GM21390 (cell line): ENCODE results near the gene IRF7.
A peak's percentile ranks its signal among the peaks of the same experiment; 100 is the strongest.
"Not testable (repeated sequence)": the region's sequence is repeated elsewhere in the genome, so short reads cannot be mapped to it uniquely, and the experiment has no call there.

Experiments
- ATAC-seq: cut with Tn5 transposase; IDR thresholded peaks from one replicate; pipeline ENCODE4 v1.9.1; 2021; ENCODE audit not compliant: unreplicated experiment

The IRF7 gene

DNA sequence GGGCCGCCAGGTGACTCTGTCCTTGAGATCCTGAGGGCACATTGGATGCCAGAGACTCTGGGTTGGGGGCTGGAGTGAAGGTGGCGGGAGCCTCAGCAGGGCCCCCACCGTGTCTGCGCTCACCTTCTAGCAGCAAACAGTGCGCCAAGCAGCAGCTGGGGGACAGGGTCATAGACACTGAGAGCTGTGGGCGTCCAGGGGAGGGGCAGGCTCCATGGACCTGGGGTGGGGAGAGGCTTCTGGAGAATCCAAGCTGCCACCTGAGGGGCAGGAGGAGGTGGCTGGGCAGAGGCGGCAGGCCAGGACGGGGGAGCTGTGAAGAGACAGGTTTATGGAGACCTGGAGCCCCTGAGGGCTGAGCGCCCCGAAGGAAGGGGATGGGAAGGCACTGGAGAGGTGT, 31.5 kb downstream of the IRF7 start:
- ATAC-seq, result no peak

DNA sequence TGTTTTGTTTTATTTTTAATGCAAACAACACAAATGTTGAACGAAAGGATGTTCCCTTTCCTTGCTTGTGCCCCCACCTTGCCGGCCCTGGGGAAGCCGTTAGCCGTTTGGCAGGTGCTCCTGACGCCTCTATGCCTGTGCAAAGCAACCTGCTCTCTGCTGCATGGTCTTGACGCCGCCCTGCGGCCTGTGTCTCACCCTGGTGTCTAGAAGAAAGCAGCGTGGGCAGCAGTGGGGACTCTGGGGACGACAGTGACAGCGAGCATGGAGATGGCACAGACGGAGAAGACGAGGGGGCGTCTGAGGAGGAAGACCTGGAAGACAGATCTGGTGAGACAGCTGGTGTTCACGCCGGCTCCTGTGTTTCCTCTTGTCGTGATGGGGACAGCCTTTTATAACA, 34.0 kb downstream of the IRF7 start:
- ATAC-seq, result no peak

DNA sequence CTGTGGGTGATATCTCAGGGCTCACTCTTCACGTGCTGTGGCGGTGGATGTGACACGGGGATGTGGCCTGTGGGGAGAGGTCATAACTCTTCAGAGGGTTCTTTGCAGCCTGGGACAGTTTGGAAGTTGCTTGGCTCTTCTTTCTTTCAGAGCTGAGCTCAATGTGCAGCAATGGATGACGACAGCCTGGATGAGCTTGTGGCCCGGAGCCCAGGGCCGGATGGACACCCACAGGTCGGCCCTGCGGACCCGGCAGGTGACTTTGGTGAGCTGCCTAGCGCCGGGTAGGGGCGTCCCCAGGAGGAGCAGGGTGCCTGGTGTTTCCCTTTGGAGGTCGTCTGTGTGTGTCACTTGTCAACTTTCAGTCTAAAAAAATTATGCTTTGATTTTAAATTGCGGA, 34.4 kb downstream of the IRF7 start:
- no peak for ATAC-seq

DNA sequence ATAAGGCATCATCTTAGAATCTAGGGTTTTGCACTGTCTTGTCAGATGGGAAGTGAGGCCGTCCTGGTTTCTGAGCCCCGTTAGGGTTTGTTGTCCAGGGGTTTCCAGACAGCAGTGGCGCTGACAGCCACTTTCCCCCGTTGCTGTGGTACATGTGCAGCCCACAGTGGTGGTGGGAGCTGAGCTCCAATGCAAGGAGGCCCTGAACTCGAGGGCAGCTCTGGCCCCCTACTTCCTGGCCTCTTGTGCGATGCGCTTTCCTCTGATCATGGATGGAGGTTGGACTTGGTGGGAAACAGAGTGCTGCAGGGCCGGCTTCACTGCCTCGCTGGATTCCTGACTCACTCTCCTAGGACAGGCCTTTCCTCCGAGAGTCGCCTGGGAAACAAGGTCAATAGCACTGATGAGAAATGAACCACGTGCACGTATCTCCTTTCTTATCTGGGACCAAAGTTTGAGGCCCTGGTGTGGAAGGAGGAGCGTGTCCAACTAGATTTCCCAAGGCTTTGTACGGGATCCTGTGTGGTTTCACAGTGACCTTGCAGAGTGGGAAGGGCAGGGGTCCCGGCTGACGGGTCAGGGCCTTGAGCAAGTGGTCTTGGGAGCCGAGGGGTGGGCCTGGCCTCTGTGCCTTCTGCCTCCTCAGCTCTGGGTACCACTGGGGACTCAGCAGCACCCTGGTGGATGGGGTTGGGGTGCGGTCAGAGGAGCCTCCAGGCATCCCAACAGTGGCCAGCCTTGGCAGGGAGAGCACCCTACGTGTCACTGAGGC, 35.7 kb downstream of the IRF7 start:
- ATAC-seq, result no peak

DNA sequence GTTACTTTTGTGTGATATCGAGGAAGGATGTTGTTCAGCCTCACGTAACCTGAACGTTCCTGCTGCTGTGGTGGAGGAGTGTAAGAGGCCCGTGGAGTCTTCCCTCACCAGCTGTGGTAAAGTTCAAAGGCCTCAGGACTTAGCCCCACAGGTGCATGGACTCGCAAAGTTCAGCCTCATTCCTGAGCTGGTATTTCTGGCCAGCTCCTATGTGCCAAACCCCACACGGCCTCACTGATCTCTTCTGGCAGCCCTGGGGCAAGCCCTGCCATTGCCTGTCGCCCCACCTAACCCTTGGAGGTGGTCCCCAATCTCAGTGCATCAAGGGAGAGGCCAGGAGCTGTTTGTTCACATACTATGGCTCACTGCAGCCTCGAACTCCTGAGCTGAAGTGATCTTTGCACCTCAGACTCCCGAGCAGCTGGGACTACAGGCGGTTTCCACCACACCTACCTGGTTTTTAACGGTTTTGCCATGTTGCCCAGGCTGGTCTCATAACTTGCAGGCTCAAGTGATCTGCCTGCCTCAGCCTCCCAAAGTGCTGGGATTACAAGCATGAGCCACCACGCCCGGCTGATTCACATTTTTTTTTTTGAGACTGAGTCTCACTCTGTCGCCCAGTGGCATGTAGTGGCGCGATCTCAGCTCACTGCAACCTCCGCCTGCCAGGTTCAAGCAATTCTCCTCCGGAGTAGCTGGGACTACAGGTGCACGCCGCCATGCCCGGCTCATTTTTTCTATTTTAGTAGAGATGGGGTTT, 37.3 kb downstream of the IRF7 start:
- ATAC-seq, result no peak

DNA sequence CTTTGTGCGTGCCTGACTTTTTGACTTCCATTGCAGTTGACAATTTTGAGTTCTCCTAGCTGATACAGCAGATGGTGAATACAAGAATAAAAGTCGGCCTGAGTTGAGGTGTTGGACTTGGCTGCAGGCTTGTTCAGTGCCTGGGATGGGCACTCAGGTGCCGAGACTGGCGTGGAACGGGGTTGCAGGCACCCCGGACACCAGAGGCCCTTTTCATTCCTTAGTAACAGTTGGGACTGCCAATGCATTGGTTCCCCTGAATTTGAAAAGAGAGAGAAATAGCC, 38.2 kb downstream of the IRF7 start:
- no peak for ATAC-seq

DNA sequence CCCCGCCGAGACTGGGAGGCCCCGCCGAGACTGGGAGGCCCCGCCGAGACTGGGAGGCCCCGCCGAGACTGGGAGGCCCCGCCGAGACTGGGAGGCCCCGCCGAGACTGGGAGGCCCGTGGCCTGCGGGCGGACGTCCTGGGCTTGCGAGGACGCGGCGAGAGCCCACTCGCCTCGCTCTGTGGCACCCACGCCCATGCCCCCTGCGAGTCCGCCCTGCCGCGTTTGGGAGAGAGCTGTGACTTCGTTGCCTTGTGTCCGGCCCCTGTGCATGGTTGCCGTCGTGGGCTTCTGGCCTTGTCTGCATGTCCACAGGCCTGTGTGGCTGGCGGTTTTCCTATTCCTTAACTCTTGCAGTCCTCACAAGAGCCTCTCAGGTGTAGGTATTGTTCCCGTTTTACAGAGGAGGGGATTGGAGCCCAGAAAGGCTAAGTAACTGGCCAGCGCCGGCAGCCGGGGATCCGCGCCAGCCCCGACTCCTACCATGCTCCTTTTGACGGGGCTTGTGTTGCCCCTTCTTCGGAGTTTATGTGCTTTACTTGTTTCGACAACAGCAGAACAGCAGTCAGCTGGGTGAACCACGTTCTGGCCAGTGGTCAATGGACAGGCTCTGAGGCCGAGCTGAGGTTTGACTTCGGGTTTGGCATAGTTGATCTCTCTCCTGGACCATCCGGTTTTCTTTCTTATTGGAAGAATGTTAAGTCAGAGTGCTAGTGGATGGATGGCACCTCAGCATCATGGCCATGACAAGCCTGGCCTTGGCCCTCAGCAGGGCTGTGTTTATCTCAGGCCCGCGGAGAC, 38.7 kb downstream of the IRF7 start:
- no peak for ATAC-seq

DNA sequence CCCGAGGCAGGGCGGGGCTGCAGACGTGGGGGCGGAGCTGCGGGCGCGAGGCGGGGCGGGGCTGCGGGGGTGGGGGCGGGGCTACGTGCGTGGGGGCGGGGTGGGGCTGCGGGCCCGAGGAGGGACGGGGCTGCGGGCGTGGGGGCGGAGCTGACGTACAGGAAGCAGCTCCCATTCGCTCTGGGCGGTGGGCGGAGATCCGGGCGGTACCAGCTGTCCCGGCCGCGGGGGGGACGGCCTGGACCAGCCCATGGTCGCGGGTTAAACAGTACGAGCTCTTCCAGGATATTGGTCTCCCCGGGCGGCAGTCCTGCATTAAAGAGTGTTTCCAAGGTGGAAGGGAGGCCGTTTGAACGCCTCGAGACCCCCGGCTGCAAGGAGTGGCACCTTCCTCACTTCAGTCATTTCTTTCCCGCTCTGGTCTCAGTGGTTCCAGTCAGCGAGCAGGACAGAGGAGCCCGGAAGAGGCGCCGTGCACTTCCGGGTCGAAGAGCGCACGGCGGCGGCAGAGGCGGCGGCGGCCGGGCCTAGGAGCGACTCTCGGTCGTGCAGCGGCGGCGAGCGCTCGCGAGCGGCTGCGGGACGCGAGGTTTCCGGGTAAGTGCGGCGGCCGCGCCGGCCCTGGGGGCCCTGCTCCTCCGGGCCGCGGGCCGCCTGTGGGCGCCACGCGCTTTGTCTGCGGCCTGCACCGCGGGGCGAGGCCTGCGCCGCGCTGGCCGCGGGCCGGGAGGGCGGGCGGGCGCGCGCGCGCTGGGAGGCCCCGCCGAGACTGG, 39.6 kb downstream of the IRF7 start, which contains the start of gene PHRF1:
TSS of gene PHRF1 (plus strand) at position 475 of the 773 bp plus-strand sequence. CDS start 5,043 bp downstream, outside the sequence.
- peak; percentile 73 for ATAC-seq

DNA sequence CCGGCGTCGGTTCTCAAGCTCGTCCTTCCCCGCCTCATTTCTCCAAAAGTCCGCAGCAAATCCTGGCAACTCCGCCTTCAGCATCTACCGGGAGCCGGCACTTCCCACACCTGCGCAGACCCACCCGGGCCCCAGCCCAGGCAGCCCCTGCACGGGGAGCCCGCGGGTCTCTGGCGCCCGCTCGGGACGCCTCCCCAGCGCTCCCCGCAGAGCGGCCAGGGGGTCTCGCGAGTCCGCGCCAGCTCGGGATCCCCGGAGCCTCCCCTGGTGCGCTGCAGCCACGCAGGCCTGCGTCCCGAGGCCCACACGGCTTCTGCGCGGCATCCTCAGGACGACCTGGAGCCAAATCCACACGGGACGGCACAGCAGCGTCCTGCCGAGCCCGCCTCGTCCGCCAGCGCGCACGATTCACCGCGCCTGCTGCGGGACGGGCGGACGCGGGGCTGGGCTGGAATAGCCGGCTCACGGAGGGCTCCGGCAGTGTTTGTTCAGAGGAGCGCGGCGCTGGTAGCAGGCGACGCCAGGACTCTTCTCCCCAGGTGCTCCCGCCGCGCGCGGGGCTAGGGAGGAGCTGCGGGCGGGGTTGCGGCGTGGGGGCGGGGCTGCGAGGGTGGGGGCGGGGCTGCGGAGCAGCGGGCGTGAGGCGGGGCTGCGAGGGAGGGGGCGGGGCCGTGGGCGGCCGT, 40.3 kb downstream of the IRF7 start:
- no peak for ATAC-seq

DNA sequence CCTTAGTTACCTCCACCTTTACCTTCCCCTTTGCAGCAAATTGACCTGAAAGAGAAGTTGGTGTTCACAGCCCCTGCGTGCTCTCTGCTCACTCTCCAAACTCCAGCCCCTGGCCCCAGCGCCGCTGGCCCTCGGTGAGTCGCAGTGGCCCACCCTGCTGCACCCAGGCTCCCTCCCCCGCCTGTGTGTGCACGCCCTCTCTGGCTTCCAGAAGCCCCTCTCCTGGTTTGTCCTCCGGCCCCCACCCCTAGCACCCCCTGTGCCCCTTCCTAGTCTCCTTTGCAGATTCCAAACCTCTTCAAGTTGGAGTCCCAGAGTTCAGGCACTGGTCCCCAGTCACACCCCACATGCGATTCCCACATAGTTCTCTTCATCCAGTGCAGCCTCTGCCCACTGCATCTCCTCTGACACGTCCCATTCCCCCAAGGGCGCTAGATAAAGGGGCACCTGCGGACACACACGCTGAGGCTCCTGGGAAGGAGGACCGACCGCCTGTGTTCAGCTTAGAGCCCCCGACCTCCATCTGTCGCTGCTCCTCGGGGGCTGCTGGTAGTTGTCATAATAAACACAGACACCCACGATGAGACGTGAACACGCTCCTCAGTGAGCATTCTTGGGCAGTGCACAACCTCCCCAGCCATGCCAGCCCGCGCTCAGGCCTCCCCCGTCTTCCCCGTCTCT, 41.0 kb downstream of the IRF7 start:
- no peak for ATAC-seq

DNA sequence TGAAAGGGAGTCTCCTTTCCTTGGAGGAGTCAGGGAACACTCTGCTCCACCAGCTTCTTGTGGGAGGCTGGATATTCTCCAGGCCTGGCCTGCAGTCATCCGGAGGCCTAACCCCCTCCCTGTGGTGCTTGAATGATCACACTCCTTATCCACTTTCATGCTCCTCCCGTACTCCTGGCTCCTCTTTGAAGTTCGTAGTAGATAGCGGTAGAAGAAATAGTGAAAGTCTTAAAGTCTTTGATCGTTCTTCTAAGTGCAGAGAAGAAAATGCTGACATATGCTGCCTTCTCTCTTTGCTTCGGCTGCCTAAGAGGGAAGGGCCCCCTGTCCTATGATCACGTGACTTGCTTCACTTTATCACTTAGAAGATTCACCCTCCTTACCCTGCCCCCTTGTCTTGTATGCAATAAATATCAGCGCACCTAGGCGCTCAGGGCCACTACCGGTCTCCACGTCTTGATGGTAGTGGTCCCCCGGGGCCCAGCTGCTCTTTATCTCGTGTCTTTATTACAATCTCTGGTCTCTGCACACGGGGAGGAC, 41.6 kb downstream of the IRF7 start:
- not testable (repeated sequence) for ATAC-seq

DNA sequence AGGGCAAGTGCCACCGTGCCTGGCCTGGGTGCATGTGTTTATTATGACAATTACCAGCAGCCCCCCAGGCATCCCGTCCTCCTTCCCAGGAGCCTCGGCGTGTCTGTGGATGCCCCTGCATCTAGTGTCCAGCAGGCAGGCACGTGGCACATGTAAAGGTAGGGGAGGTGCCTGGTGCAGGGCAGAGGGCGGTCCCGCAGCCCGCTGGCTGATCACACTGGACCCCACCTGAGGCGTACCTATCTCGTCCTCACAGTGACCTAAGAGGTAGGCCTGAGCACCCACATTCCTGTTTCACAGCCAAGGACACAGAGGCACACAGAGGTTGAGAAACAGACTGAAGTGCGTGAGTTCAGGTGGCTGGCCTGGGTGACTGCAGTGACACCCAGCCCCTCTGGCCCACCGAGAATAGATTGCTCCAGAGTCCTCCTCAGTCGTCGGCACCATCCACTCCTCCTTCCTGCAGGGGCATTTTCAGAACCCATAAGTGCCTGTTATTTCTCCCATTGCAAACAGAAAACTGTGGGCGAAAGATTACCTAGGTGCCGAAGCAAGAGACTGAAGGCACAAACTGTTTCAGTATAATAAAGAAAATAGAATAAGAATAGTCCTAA, 42.5 kb downstream of the IRF7 start:
- no peak for ATAC-seq

DNA sequence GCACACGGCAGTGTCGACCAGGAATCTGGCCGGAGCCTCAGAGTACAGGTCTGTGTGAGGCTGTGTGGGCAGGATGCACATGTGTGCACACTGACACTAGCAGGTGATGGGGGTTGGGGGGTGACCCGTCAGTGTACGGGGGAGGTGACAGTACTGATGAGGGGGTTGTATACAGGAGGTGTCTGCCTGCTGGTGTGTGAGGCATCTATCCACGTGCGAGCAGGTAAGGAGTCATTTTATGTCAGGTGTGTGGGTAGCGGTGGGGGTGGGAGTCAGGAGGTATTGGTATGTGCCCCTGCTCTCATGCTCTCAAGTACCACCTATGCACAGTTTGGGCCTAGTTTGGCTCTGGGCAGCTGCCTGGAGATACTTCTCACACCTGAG, 44.0 kb downstream of the IRF7 start:
- no peak for ATAC-seq

DNA sequence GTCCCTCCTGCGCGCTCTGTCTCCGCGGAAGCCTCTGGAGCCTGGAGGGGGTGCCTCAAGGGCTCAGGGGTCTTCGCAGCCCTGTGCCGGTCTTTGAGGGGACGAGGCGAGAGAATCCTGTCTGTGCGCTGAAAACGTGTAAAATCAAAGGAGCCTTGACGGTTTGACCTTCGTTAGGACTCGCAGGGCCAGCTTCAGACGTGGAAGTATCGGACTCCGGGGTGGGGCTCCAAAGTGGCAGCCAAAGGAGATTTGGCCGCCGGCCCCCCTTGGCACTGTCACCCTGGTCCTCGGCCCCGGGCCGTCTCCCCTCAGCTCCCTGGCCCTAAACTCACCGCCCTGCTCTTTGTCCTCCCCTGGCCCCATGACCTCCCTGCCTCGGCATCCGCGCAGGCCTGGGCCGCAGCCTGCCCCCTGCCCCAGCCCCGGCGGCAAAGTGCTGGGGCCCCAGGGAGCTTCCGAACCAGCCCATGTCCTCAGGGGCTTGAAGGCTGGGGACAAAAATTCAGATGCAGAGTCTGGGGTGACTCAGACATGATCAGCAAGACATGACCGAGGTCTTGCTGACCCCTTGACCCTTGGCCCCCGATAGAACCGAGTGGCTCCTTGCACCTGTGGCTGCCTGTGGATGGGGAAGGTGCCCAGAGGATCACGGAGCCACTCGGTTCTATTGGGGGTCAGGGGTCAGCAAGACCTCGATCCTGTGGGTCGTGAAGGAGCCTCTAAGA, 46.4 kb downstream of the IRF7 start:
- peak; percentile 1 for ATAC-seq

DNA sequence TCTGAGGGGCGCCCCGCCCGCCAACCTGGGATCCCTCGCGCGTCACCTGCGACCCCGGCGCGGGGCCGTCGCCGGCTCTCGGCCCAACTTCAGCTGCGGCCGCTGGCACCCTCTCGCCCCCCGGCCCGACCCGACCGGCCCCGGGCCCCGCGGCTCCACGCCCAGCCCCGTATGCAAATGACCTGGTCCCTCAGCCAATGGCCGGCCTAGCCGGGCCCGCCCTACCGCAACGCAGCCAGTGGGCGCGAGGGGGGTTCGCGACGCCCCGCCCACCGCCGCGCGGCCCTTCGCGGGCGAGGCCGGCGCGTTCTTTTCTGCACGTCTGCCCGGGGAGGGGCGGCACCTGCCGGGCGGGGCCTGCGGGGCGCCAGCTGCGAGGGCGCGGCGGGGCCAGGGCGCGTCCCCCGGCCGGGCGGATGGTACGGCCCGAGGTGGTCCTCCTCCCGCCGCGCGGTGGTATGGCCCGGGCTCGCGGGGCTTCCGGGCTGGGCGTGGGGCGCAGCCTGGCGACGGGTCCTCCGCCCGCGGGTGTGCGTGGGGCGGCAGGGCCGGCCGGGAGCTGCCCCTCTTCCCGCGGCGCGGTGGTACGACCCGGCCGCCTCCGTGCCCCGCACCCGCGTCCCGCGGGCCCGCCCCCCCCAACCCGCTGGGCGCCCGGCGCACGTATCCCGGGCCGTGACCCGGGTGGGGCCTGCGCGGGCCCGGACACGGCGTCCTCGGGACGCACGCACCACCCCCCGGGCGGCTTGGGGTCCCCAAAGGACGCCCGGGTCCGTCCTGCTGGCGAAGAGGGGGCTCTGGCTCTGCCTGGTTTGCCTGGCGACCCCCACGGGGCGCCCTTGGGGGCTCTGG, 47.2 kb downstream of the IRF7 start:
- peak; percentile 79 for ATAC-seq

DNA sequence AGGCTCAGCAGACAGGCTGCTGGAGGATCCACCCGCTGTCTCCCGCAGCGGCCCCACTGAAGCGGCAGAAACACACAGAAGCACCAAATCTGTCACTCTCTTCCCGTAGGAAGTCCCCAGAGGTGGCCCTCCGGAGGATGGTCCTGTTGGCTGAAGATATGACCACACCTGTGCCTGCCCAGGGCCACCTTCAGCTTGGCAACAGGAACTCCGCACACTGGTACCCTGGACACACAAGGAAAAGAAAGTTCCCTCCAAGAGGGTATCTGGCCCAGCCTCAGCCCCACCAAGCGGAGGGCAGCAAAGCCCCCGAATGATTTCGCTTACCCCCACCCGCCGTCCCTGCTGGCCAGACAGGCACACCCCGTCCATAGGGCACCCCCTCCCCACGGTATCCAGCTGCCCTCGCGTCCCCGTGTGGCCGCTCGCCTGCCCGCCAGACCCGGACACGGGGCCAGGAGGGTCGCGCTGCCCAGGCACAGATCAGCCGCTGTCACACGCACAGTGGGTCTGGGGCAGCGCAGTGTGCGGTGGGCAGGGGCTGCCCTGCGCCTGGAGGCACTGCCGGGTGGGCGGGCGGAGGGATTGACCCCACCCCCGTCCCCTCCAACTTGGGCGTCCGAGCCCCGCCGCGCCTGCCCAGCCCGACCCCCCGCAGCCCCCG, 48.0 kb downstream of the IRF7 start:
- no peak for ATAC-seq

DNA sequence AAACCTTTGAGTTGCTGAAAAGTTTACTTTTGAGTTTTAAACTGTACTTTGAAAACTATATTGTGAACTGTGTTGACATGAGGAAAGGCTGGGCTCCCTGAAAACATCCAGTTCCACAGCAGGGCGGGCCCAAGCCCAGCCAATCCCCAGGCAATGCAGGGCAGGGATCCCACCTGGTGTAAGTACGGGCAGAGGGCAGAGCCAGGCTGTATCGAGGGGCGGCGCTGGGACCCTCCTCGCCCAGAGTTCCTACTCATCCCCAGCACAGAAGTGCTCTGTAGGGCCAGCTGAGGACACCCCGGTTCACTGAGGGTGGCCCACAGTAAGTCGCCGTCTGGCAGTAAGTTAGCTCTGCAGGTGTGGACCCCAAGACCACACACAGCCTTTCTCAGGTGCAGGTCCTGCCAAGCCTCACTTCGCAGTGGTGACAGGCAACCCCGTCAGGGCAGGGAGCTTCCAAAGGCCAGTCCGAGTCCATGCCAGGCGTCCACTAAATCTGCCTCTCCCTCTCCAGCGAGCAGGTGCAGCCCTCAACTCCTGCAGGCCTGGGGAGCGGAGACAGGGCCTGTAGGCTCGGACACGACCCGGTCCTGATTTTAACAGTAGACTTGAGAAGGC, 48.6 kb downstream of the IRF7 start:
- no peak for ATAC-seq
